Tibial nerve (tissue), 4 donors: ENCODE measurements around the gene ABT1. TPM values are rescaled to one million over a fixed set of nuclear protein-coding genes. Genes with fewer than 3 reads are reported as not detected.
A peak's percentile ranks its signal among the peaks of the same experiment; 100 is the strongest.

ENCODE experiments used
- DNase-seq, 2 donors: peaks; one replicate each; pipeline ENCODE4 v3.0.0-alpha.2; 2019; ENCODE audit warnings: low spot score in 2 of 2
- H3K27ac ChIP-seq, 4 donors: fragments of 200-600 bp; sonication (generic) in 3 of 4; one replicate each; pipeline ENCODE4 v1.5.1; 2017 to 2019; ENCODE audit warnings: mild to moderate bottlenecking in 1 of 4
- H3K27me3 ChIP-seq, 2 donors: fragments of 200-600 bp; sonication (generic) in 1 of 2; one replicate each; pipeline versions ENCODE4 v1.5.1 to v1.6.0; 2017 to 2019
- H3K36me3 ChIP-seq, 3 donors: fragments of 200-600 bp; sonication (generic); one replicate each; pipeline ENCODE4 v1.5.1; 2018 to 2019
- H3K4me1 ChIP-seq, 4 donors: fragments of 200-600 bp; sonication (generic) in 3 of 4; one replicate each; pipeline ENCODE4 v1.5.1; 2017 to 2019
- H3K4me3 ChIP-seq, 4 donors: fragments of 200-600 bp; sonication (generic) in 3 of 4; one replicate each; pipeline ENCODE4 v1.5.1; 2017 to 2019; ENCODE audit warnings: mild to moderate bottlenecking in 1 of 4, moderate library complexity in 1 of 4
- H3K9me3 ChIP-seq, 4 donors: fragments of 200-600 bp; sonication (generic) in 3 of 4; one replicate each; pipeline ENCODE4 v1.5.1; 2017 to 2019
- CTCF ChIP-seq, 5 experiments: fragments of 200-600 bp in 3 of 5; fragments of 450-650 bp in 2 of 5; sonication (generic) in 3 of 5; IDR thresholded peaks; one replicate each; pipeline ENCODE4 v1.5.1; 2016 to 2019; ENCODE audit warnings: antibody characterized with exemption in 5 of 5, mild to moderate bottlenecking in 3 of 5, moderate library complexity in 2 of 5
- EP300 ChIP-seq, 2 donors: sonication (generic); formaldehyde crosslinking; IDR thresholded peaks; one replicate each; pipeline ENCODE4 v1.6.1; 2017; ENCODE audit warnings: antibody characterized with exemption in 2 of 2, mild to moderate bottlenecking in 1 of 2
- POLR2A ChIP-seq, 2 donors: fragments of 450-650 bp; IDR thresholded peaks; one replicate each; pipeline ENCODE4 v1.6.1; 2017; ENCODE audit warnings: antibody characterized with exemption in 2 of 2, mild to moderate bottlenecking in 2 of 2, moderate library complexity in 2 of 2
- WGBS, 2 donors: methylation state at CpG; one replicate each; pipeline ENCODE4 v1.1.5; 2018; 5-methylcytosine and 5-hydroxymethylcytosine counted together
- total RNA-seq, 4 donors: library from RNA; depleted of rRNA; stranded (reverse); fragments of >200 nt; gene quantifications; one replicate each; pipeline ENCODE4 v1.1.0, GENCODE V29; 2016

The ABT1 gene
- total RNA-seq, 4 donors from 2014 or later: 8.3 to 13.2 (median 10.6) TPM

DNA sequence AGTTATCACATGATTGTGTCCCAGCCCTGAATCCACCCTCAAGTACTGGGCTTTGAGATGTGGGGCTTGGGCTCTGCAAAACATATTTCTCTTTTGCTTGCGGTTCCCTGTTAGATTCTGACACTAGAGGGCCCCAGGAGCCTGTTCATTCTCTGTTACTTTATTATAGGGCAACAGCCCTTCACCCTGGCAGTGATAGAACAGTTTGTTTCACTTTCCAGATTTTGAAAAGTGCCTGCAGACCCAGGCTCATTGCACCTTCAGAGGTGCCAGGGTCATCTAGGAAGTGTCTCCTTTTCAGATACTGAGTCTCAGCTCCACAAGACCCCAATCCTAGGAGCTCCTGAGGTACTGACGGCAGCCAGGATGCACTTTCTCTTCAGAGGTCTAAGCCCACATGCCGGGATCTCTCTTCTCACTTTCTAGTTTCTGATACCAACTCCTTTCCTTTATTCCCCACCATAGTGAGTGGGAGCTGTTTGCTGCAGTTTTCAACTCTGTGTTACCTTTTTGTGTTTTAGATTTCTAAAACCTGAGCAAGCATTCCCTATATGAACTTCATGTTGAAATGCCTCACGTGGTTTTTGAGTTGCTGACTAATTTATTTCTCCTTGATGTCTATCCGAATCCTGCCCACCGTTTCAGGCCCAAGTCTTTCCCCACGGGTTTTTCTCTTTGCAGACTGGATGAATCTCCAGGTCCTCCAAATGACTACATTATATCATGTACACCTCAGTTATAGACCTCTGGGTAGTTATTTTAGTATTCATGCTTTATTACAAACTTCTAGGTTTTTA is 10.9 kb downstream of the ABT1 start:
- H3K27ac ChIP-seq: no peak overlapping the region
- peak in 1 of 2 donors; percentile 41 for DNase-seq
- peak overlapping the region in 2 of 4 donors; percentile 9 to 10 for H3K4me3 ChIP-seq
- no peaks in the 10 kb centered on the region for H3K36me3 ChIP-seq
- H3K27me3 ChIP-seq: no peaks in the 10 kb centered on the region
- H3K9me3 ChIP-seq: no peaks in the 10 kb centered on the region
- H3K4me1 ChIP-seq: peaks cover 0 to 7% (median 2%) of the 10 kb centered on the region in 4 donors
- TF ChIP-seq POLR2A (IDR thresholded peaks at IDR 0.05) (no peak), CTCF (IDR thresholded peaks at IDR 0.05) (peak; percentile 34 to 56 (median 39))
- 51 to 55% methylated on average over 7 of the region's 7 CpGs for WGBS, 2 donors

DNA sequence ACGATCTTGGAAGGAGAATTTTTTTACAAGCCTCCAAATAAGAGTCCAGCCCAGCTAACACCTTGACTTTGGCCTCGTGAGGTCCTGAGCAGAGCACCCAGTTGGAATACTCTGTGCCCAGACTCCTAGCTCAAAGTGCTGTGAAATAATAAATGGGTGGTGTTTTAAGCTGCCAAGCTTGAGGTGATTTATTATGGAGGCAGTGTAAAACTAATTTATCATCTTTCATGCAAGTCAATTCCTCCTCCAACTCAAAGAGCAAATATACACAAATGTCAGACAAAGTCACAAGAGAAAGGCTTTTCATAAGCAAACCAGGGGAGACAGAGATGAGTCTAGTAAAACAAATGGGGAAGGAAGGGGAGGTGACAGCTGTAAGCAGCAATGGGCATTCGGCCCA is 12.7 kb downstream of the ABT1 start:
- Histone ChIP-seq H3K4me1 (peaks cover 0 to 20% (median 10%) of the 10 kb centered on the region in 4 donors), H3K27me3 (peaks cover 0 to 16% of the 10 kb centered on the region in 2 donors), H3K36me3 (no peaks in the 10 kb centered on the region), H3K27ac (no peak overlapping the region), H3K4me3 (no peak overlapping the region), H3K9me3 (no peaks in the 10 kb centered on the region)
- WGBS, 2 donors: 75 to 81% methylated on average over 3 of the region's 3 CpGs
- no peak for TF ChIP-seq POLR2A (IDR thresholded peaks at IDR 0.05)
- DNase-seq: no peak

- H3K4me3 ChIP-seq: no peak overlapping the region
- TF ChIP-seq POLR2A (IDR thresholded peaks at IDR 0.05): no peak
- TF ChIP-seq CTCF (IDR thresholded peaks at IDR 0.05): no peak
- no peak for TF ChIP-seq EP300 (IDR thresholded peaks at IDR 0.05)
- DNase-seq: no peak
- 43 to 73% methylated on average over 1 of the region's 1 CpG for WGBS, 2 donors
- H3K4me1 ChIP-seq: peaks cover 0 to 25% (median 11%) of the 10 kb centered on the region in 4 donors
- peaks cover 0 to 24% of the 10 kb centered on the region in 2 donors for H3K27me3 ChIP-seq
- peaks cover 0 to 1% (median 0%) of the 10 kb centered on the region in 4 donors for H3K9me3 ChIP-seq
- peaks cover 0 to 6% (median 0%) of the 10 kb centered on the region in 3 donors for H3K36me3 ChIP-seq
- H3K27ac ChIP-seq: no peak overlapping the region
These were observed 14.8 kb downstream of the ABT1 start for GRCh38 chr6:26611599-26611998.

GRCh38 chr6:26613201-26613600 is 16.4 kb downstream of the ABT1 start:
- Histone ChIP-seq H3K27me3 (peaks cover 0 to 24% of the 10 kb centered on the region in 2 donors), H3K36me3 (peaks cover 0 to 8% (median 0%) of the 10 kb centered on the region in 3 donors), H3K27ac (no peak overlapping the region), H3K9me3 (peaks cover 0 to 13% (median 0%) of the 10 kb centered on the region in 4 donors), H3K4me3 (no peak overlapping the region), H3K4me1 (peaks cover 0 to 17% (median 8%) of the 10 kb centered on the region in 4 donors)
- 28 to 52% methylated on average over 18 to 19 of the region's 19 CpGs for WGBS, 2 donors
- no peak for DNase-seq
- TF ChIP-seq POLR2A (IDR thresholded peaks at IDR 0.05) (no peak), CTCF (IDR thresholded peaks at IDR 0.05) (no peak), EP300 (IDR thresholded peaks at IDR 0.05) (no peak)

GRCh38 chr6:26613689-26614683 is 17.2 kb downstream of the ABT1 start:
- no peak overlapping the region for H3K27ac ChIP-seq
- peaks cover 0 to 17% (median 8%) of the 10 kb centered on the region in 4 donors for H3K4me1 ChIP-seq
- WGBS, 2 donors: 1 to 3% methylated on average over 55 to 64 of the region's 68 CpGs
- no peak for TF ChIP-seq EP300 (IDR thresholded peaks at IDR 0.05)
- no peak for TF ChIP-seq POLR2A (IDR thresholded peaks at IDR 0.05)
- TF ChIP-seq CTCF (IDR thresholded peaks at IDR 0.05): no peak
- DNase-seq: no peak
- peaks cover 0 to 24% of the 10 kb centered on the region in 2 donors for H3K27me3 ChIP-seq
- H3K9me3 ChIP-seq: peaks cover 0 to 16% (median 0%) of the 10 kb centered on the region in 4 donors
- peak overlapping the region; percentile 19 to 33 (median 26) for H3K4me3 ChIP-seq
- H3K36me3 ChIP-seq: peaks cover 0 to 8% (median 0%) of the 10 kb centered on the region in 3 donors
